Epithelial cell of esophagus (primary cell): ENCODE results near the gene CD22.
"Not testable (repeated sequence)": the region's sequence is repeated elsewhere in the genome, so short reads cannot be mapped to it uniquely, and the experiment has no call there.

Experiments
- DNase-seq: peaks from one replicate; pipeline ENCODE4 v3.0.0; 2010; ENCODE audit warnings: low read depth
- H3K4me3 ChIP-seq: 2 replicates; pipeline ENCODE4 v1.5.1; 2011; ENCODE audit warnings: mild to moderate bottlenecking, low read length, control low read depth
- TF ChIP-seq, protein P1 (sequence below): IDR thresholded peaks from 2 replicates; pipeline ENCODE4 v1.5.1; 2011; ENCODE audit warnings: low read depth, mild to moderate bottlenecking, low read length, control low read depth, inconsistent platforms; ENCODE audit not compliant: insufficient read depth; ENCODE audit errors: missing control alignments

The CD22 gene

DNA sequence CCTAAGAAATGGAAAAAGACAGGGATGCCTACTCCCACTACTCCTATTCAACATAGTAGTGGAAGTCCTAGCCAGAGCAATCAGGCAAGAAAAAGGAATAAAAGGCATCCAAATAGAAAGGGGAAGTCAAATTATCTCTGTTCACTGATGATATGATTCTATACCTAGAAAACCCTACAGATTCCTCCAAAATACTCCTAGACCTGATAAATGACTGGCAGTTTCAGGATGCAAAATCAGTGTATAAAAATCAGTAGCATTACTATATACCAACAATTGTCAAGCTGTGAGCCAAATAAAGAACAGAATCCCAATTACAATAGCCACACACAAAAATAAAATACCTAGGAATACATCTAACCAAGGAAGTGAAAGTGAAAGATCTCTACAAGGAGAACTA lies 40.5 kb downstream of the CD22 start:
- TF ChIP-seq, protein P1, sequence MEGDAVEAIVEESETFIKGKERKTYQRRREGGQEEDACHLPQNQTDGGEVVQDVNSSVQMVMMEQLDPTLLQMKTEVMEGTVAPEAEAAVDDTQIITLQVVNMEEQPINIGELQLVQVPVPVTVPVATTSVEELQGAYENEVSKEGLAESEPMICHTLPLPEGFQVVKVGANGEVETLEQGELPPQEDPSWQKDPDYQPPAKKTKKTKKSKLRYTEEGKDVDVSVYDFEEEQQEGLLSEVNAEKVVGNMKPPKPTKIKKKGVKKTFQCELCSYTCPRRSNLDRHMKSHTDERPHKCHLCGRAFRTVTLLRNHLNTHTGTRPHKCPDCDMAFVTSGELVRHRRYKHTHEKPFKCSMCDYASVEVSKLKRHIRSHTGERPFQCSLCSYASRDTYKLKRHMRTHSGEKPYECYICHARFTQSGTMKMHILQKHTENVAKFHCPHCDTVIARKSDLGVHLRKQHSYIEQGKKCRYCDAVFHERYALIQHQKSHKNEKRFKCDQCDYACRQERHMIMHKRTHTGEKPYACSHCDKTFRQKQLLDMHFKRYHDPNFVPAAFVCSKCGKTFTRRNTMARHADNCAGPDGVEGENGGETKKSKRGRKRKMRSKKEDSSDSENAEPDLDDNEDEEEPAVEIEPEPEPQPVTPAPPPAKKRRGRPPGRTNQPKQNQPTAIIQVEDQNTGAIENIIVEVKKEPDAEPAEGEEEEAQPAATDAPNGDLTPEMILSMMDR = no peak
- no peak overlapping the region for H3K4me3 ChIP-seq
- DNase-seq = no peak

DNA sequence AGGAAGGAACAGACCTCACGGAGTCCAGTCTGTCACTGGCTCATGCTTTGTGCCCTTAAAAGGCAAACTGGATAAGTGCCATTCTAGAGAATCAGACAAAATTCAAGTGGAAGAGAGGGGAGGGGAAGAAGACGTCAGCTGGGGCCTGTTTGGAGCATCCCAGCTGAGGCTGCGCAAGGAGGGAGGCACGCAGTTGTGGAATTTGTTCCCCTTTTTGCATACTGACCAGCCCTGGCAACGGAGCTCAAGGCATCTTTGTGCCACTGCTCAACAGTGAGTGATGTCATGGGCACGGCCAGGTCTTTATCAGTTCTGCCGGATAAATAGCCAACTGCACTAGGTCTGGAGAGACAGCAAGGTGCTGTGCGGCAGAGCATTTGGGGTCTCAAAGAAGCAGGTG lies 41.7 kb downstream of the CD22 start, which contains the start of gene GPR42:
Gene GPR42, plus strand, starts transcription at position 347 of the 400 bp plus-strand sequence. CDS start 292 bp downstream, outside the sequence.
- no peak for DNase-seq
- TF ChIP-seq, protein P1 = no peak
- H3K4me3 ChIP-seq = no peak within 1 kb of the TSS

DNA sequence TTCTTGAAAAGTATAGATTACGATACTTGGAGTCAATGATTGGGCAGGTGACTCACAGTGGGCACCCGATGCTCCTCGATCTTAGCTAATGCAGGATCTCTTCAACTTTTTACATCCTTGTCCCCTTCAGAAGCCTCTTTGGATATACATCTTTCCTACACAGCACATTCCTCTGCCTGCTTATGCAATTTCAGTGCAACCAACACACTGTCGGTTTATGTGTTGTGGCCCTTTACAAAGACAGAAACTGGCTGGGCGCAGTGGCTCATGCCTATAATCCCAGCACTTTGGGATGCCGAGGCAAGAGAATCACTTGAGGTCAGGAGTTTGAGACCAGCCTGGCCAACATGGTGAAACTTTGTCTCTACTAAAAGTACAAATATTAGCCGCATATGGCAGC lies 44.5 kb downstream of the CD22 start:
- TF ChIP-seq, protein P1 = no peak
- H3K4me3 ChIP-seq = no peak overlapping the region
- DNase-seq = no peak

DNA sequence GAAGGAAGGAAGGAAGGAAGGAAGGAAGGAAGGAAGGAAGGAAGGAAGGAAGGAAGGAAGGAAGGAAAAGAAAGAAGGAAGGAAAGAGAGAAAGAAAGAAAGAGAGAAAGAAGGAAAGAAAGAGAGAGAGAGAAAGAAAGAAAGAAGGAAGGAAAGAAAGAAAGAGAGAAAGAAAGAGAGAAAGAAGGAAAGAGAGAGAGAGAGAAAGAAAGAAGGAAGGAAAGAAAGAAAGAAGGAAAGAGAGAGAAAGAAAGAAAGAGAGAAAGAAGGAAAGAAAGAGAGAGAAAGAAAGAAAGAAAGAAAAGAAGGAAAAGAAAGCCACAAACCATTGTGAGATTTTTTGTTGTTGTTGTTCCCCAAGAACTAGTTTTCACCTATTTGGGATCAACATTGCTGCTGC lies 45.0 kb downstream of the CD22 start:
- not testable (repeated sequence) for DNase-seq, H3K4me3 ChIP-seq

DNA sequence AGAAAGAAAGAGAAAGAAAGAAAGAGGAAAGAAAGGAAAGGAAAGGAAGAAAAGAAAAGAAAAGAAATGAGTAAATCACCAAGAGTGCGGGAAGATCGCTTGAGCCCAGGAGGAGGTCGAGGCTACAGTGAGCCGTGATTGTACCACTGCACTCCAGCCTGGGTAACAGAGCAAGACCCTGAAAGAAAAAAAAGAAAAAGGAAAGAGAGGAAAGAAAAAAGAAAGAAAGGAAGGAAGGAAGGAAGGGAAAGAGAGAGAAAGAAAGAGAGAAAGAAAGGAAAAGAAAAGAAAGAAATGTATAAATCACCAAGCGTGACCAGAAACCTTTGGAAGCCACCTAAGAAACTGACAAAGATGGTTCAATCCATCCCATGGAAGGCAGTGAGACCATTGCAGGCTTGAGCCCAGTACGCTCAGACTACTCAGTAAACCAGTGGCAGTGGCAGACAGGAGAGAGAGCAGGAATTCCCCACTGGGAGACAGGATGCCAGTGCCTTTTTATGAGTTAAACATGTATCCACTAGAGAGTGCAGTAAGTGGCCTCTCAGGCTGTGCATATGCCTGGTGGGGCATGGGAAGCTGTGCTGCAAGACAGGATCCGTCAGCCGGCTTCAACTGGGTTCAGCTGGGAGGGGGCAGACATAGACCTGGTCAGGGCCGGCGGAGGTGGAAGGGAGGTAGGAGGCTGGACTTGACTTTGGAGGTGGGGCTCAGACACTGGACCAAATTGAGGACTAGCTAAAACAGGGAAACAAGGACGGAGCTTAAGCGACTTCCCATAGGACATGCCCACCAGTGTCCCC lies 46.7 kb downstream of the CD22 start:
- H3K4me3 ChIP-seq = no peak overlapping the region
- no peak for DNase-seq
- TF ChIP-seq, protein P1 = no peak

DNA sequence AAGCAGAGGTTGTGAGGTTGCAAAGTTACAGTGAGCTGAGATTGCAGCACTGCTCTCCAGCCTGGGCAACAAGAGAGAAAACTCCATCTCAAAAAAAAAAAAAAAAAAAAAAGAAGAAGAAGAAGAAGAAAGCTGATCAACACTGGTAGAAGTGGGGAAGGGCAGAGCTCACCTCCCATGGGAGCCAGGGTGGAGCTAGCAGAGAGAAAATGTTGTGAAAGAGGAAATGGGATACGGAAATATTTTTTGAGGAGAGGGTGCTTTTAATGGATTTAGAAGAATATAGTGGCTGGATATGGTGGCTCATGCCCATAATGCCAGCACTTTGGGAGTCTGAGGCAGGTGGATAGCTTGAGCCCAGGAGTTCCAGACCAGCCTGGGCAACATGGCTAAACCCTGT lies 48.7 kb downstream of the CD22 start:
- DNase-seq = no peak
- TF ChIP-seq, protein P1 = no peak
- no peak overlapping the region for H3K4me3 ChIP-seq

DNA sequence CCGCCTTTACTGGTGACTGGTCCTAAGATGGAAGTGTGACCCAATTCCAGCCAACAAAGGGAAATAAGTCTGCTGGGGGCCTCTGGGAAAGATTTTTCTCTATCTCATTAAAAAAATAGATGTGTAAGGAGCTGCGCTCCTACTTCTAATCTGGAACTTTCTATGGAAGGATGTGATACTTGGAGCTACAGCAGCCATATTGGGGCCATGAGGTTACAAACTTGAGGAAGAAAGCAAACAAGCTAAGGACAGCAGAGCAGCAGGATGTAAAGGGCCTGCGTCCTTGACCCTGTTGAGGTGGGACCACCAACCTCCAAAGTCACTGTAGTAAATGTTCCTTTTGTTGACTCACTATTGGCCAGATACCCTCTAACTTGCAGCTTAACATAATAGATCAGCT lies 49.4 kb downstream of the CD22 start:
- no peak for DNase-seq
- TF ChIP-seq, protein P1 = no peak
- H3K4me3 ChIP-seq = no peak overlapping the region

DNA sequence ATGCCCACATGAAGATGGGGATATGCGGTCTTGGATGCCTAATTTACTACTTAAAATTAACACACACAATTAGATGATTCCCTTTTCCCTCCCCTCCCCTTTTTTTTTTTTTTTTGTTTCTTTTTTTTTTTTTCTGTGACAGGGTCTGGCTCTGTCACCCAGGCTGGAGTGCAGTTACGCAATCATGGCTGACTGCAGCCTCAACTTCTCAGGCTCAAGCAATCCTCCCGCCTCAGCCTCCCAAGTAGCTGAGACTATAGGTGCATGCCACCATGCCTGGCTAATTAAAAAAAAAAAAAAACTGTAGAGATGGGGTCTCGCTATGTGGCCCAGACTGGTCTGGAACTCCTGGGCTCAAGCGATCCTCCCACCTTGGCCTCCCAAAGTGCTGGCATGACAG lies 50.6 kb downstream of the CD22 start:
- not testable (repeated sequence) for DNase-seq, H3K4me3 ChIP-seq
